Measurements from ENCODE around the gene NUP133.
"Not testable (repeated sequence)": the region's sequence is repeated elsewhere in the genome, so short reads cannot be mapped to it uniquely, and the experiment has no call there.

Gene NUP133

DNA sequence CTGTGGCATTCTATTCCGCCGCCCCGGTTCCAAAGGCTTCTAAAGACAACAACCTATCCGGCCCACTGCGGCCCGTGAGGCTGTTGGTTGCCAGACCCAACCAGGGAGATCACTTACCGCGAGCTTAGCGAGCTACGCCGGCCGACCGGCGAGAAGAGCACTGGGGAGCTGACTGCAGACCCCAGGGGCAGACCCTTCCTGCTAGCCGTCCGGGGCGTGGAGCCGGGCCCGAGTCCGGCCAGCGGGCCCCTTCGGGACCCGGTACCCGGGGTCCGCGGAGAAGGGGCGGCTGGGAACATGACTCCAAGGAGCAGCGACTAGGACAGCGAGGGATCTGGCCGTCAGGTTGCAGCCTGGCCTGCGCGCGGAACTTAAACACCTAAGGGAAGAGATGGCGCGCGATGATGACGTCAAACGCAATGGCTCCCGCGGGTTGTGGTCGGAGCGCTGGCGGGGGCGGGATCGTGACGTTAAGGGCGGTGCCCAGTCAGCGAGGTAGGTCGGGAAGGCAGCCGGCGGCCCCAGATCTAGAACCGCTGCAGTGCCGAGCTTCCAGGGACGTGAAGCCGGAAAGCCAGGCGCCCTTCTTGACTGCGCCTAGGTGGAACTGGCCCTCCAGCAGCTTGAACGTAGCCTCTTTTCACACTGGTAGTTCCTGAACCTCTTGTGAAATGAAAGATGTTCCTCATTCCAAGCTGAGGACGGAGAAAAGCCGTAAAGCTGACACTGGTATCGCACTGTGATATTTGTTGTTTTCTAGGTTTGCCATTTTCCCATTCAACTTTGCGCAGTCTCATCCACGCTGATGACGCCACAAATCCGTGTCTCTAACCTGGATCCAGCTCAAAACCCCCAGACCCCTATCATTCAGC lies at the start of gene NUP133:
Gene NUP133, minus strand, starts transcription at position 391 of the 872 bp plus-strand sequence. Its CDS starts 92 bp downstream, at position 299.
- DNase-seq (ENCODE audit: low read depth): peak; percentile 99

DNA sequence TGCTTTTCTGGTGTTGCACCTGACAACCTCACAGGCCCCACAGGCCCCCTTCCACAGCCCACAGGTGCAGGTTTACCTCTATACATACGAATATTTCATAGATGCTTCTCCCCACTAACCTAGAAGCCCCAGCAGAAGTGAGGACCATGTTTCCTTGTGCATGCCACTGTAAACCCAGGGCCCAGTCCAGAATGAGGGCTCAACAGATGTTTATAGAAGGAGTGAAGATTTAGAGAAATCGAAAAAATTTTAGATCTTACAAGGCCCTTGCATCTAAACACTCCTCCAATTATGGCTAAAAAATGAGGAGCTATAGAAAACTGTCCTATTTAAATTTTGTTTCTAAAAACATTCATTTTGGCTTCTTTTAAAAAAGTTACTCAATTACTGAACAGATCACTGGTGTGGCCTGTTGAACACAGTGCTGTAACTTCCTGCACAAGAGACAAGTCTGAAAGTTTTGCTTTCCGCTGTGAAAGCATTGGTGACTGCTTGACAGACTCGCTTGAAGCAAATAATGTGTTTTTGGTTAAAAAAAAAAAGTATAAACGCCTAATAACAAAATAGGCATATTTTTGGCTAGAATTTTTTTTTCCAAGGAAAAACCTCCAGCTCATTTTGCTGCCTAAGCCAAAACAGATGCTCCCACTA lies 49.2 kb upstream of the NUP133 start:
- DNase-seq (ENCODE audit: low read depth): peak; percentile 40

DNA sequence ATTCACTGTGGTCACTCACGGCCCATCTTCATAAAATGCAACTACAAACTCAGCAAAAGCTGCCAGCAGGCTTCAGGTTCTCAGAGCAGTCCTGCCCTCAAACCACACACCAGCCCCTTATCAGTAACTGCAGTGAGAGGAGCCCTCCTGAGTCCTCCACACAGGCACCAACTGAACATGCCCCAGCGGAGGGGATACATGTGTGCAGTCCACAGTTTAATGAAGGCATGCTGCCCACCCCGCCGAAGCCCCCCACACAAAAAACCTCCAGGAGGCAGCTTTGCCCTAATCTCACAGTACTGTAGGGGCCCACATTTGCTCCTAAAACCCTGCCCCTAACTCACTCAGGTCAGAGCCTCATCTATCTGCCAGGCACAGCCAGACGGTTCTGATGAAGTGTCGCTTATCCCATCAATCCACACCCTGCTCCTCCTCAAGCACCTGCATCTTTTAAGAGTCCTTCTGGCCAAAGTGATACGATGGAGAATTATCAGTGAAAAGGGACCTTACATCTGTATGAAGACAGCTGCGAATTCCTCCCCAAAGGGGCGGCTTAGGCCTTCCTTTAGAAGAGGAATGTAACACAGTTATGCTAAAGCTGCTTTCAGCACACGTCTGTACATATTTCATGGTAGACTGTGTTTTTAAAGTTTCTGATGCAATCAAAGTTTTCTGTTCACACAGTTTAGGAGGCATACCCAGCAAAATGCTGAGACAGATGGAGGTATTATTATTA lies 46.9 kb upstream of the NUP133 start:
- no peak for DNase-seq (ENCODE audit: low read depth)

DNA sequence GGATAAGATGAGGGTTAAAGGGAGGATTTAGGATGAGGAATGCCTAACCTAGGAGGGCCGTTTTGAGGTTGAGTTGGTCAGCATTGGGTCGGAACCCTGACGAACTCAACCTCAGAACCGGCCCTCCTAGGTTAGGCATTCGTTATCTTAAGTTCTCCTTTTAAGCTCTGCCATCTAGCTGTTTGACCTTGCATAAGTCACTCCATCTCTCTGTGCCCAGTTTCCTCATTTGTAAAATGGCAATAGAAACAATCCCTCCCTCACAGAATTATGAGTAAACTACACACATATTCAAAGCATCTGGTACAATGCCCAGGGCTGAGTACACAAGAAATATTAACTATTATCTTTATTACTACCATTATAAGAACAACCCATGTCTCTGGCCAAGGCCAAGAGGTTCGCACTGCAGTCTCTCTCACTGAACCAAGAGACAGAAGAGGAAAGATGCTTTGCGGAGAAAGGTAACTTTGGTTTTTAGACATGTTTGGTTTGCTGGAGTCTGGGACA lies 45.5 kb upstream of the NUP133 start:
- DNase-seq (ENCODE audit: low read depth): no peak

DNA sequence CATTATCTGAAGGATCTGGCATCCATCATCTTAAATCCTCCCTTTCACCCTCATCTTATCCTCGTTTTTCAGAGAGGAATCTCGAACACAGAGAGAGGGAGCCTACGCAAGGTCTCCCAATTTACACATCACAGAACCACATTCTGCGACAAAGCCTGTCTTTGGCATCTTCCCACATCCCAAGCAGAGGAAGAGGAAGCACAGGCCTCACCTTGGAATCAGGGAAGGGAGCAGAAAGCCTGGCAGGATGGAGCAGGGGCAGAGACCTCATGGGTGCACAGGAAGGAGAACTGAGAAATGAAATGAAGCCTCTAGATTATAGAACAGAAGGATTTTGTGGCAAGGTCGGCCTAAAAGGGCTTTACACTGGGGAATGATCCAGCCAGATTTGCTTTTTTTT lies 44.6 kb upstream of the NUP133 start:
- DNase-seq (ENCODE audit: low read depth): no peak

DNA sequence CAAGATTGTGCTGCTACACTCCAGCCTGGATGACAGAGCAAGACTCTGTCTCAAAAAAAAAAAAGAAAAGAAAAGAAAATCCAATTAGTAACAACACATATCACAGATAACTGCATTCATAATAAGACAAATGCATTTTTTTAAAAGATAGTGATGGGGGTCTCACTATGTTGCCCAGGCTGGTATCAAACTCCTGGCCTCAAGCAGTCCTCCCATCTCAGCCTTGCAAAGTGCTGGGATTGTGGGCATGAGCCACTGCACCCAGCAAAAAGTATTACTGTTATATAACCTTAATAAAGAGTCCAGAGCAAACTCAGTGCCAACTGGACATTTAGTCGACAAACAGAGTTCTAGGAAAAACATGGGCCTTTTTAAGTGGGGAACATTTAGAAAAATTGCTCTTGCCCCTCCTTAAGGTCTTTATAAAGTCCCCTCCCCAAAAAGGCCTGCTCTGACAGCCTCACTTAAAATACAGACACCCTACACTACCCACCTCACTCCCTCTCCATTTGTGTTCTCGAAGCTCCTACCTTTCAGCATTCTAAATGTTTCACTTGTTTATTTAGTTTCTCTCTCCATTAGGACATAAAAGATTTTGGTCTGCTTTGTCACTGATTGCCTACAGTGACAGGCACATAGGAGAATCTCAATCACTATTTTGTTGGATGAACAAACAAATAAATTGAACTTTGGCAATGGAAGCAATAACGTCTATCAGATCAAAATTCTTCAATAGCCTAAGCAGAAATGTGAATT lies 42.8 kb upstream of the NUP133 start:
- DNase-seq (ENCODE audit: low read depth): no peak

DNA sequence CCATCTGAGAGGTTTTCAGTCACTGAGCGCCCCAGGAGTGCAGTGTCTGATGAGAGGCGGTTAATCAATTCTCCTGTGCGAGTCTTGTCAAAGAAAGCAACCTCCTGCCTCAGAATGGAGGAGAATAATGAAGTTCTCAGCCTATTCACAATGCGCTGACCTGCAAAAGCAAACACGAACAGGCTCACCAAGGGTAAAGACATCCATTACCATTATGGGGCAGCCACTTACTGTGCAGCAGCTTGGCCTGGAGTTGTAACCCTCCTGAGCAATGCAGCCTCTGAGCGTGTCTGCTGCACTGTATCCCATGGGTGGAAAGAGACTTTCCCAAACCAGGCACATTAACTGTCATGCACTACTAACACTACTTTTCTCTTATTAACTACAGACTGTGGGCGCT lies 39.4 kb upstream of the NUP133 start:
- DNase-seq (ENCODE audit: low read depth): no peak

DNA sequence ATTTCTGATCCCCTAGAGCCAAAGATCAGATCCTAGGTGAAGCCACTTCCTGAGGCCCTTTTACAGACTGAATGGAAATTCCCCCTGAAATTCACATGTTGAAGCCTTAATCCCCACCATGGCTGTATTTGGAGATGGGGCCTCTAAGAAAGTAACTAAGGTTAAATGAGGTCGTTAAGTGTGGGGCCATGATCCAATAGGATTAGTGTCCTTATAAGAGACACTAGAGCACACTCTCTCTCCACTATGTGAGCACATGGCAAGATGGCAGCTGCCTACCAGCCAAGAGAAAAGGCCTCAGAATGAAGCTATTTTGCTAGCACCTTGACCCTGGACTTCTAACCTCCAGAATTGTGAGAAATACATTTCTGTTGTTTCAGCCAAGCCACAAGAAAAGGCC lies 36.4 kb upstream of the NUP133 start:
- no peak for DNase-seq (ENCODE audit: low read depth)

DNA sequence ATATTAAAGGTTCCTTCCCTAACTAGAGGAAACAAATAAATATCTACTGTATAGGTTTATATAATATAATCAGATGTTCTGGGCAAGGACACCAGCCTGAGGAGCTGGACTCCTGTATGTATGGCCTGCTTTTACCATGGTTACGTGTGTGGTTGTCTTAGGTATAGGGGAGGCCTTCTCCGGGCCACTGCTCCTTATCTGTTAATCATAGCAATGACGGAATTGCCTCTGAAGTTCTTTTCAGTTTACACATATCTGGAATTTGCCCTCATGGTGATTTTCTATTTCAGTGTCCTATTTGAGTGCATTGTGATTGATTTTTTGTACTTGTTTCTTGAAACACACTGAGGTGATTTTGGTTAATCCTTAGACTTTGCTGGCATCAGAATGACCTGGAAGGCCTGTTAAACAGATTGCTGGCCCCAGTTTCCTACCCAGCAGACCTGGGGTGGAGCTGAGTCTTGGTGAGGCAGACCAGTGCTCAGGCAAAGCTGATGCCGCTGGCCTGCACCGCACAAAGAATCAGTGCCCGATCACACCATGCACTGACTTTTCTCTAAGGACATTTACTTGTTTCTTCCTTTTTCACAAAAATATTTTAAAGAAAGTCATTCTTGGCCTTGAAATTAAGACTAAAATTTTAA lies 31.8 kb upstream of the NUP133 start:
- DNase-seq (ENCODE audit: low read depth): no peak

DNA sequence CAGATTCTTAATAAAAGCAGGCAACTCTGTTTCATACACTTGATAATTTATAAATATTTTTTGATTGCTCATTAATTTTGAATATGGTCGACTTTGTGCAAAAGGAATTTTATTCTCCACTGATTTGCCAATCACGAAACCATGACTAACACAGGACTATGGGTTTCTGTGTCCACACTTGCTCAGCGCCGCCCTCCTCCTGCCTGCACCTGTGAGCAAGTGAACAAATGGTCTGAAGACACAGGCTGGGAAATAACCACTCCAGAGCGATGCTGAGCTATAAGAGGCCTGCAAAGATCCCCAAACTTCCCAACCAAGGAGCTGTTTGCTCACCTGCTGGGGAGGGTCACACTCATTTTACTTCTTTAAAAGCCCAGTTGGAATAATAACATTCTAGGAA lies 30.8 kb upstream of the NUP133 start:
- DNase-seq (ENCODE audit: low read depth): no peak

DNA sequence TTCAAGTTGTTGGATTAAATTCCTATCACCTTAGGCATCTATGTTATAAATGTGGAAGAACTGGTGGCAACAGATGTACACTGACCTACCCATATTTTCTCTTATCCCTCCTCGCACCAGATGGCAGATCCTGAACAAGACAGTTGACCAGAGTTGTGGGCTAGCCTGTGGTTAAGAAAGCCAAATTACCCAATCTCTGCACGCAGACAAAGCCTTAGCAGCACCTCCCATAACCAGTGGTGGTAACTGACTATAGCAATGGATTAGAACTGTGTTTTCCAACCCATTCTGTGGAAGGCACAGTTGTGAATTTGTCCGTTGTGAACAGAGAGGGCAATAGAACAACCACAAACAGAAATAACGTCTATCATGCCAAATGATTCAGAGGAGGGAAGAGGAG lies 29.8 kb upstream of the NUP133 start:
- DNase-seq (ENCODE audit: low read depth): peak; percentile 23

DNA sequence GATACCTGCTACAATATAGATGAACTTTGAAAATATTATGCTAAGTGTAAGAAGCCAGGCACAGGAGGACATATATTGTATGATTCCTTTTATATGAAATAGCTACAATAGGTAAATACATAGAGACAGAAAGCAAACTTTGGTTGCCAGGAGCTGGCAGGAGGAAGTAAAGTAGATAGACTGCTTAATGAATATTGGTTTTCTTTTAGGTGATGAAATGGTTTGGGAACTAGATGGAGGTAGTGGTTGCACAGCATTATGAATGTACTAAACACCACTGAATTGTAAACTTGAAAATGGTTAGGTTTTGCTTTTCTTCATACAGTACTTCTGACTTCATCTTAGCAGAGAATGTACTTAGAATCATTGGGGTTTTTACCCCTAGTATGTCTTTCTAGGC lies 28.8 kb upstream of the NUP133 start:
- DNase-seq (ENCODE audit: low read depth): no peak

DNA sequence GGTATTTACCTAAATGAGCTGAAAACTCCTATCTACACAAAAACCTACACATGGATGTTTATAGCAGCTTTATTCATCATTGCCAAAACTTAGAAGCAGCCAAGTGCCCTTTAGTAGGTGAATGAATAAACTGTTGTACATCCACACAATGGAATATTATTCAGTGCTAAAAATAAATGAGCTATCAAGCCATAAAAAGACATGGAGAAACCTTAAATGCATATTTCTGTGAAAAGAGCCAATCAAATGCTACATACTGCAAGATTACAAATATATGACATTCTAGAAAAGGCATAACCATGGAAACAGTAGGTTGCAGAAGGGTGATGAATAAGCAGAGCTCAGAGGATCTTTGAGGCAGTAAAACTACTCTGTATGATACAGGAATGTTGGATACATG lies 27.1 kb upstream of the NUP133 start:
- DNase-seq (ENCODE audit: low read depth): no peak

DNA sequence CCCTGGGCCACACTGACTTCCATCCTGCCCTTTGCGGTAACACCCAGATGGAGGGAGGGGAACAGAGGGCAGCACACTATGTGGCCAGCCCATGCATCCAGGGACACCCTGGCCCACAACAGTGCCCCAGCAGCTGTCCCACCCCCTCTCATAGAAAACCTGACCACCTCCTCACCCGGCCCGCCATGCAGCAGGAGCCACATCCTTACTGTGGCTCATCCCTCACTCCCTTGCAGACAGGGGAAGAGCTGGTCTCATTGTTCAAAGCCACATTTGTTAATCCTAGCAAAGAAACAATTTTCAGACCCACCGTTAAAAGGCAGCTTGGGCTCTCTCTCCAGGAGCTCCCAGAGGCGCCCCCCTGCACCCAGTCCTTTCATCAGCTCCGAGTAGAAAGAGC lies 23.2 kb upstream of the NUP133 start:
- no peak for DNase-seq (ENCODE audit: low read depth)

DNA sequence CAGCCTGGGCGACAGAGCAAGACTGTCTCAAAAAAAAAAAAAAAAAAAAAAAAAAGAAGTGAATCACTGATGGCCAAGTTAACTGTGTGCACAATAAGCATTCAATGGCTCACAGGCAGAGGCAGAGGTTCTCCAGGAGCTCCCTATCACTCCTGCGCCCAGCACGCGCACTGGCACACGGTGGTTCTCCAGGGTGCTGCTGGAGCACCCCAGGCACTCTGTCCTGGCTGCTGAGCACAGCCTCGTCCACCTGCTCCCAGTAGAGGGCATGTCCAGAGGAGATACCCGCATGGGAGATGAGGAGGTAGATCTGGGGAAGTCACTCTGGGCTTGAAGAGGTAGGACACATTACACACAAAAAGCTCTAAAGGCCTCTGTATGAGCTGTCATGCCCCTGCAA lies 21.5 kb upstream of the NUP133 start:
- DNase-seq (ENCODE audit: low read depth): no peak

DNA sequence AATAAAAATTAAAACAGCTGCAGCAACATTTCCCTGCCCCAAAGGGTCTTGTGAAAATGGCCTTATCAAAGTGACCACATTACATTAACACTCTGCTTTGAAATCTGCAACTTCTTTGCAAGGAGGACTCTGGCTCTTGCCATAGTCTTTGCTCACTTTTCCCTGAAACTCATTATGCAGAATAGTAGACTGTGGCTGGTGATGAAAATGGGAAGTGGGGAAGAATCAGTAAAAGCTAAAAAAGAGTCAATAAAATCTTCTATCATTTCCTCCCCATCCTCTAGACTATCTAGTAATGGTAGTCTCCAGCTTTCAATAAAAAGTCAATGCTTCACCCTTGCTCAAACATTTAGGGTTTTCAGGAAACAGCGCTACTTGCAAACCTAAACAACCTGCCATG lies 18.6 kb upstream of the NUP133 start:
- no peak for DNase-seq (ENCODE audit: low read depth)

DNA sequence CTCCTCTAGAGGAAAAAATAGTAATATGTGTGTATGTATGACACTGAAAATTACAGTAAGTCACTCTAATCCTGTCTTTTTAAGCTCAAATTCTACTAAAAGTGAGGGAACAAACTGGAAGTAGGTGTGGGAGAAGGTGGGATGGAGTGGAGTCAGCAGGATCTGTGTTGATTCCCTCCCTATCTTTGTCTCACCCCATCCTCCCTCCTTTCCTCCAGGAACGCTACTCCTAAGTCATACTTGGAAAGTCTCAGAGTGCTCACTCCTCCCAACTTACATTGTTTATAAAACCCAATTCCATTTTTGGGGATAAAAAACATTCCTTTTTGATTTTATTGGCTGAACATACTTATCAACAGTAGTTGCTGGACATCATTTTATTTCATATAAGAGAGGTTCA lies 14.9 kb upstream of the NUP133 start:
- DNase-seq (ENCODE audit: low read depth): no peak

DNA sequence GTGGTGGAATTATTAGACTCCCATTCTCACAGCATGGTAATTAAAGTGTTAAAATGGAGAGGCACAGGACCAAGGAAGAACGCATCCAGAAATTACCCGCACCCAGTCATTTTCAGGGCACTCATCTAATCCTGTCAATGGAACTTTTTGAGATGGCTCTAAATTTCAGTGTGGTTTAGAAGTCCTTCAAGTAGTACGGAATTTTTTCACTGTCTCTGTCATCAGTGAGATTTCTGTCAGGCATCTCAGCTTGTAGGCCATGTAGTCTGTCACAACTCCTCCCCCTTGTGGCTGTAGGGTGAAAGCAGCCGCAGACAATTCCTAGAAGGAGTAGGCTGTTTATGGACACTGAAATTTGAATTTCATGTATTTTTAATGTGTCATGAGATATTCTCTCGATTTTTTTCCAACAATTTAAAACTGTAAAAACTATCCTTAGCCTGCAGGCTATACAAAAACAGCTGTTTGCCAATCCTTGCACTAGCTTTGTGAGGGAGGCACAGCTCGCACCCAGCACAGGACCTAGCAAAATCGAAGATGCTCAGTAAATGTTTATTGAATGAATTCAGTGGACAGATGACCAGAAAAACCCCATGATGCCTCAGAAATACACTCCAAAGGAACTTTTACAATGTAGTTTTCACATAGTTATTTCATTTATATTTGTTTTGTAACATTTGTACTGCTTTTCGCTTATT lies 6.6 kb upstream of the NUP133 start:
- peak; percentile 84 for DNase-seq (ENCODE audit: low read depth)

DNA sequence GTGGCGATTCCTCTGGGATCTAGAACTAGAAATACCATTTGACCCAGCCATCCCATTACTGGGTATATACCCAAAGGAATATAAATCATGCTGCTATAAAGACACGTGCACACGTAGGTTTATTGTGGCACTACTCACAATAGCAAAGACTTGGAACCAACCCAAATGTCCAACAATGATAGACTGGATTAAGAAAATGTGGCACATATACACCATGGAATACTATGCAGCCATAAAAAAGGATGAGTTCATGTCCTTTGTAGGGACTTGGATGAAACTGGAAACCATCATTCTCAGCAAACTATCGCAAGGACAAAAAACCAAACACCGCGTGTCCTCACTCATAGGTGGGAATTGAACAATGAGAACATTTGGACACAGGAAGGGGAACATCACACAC lies 3.5 kb upstream of the NUP133 start:
- not testable (repeated sequence) for DNase-seq (ENCODE audit: low read depth)

DNA sequence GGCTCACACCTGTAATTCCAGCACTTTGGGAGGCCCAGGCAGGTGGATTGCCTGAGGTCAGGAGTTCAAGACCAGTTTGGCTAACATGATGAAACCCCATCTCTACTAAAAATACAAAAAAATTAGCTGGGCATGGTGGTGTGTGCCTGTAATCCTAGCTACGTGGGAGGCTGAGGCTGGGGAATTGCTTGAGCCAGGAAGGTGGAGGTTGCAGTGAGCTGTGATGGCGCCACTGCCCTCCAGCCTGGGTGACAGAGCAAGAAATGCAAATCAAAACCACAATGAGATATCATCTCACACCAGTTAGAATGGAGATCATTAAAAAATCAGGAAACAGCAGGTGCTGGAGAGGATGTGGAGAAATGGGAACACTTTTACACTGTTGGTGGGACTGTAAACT lies 3.1 kb upstream of the NUP133 start:
- DNase-seq (ENCODE audit: low read depth): not testable (repeated sequence)

DNA sequence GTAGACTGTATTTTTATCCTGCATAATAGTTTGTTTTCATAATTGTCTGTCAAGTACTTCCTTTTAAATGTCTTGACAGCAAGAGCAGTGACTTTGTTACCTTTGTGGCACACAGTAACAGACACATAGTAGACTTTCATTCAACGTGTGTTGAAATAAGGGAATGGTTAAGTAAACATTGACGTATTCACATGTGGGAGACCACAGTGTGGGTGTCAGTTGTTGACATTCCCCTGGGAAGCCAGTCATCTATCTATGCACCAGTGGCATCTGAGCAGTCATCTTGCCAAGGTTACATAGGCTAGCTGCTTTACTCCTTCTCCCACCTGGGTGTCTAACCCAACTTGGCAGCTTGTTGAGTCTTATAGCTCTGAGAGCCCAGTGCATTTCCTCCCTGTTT lies 1.4 kb upstream of the NUP133 start:
- peak; percentile 77 for DNase-seq (ENCODE audit: low read depth)
